SK-N-SH (cell line): ENCODE results near the gene FAM163A.

ENCODE experiments used
- CTCF ChIP-seq: fragments of 200-600 bp; sonication (generic); IDR thresholded peaks from 2 replicates; pipeline ENCODE4 v1.6.1; 2017; ENCODE audit warnings: antibody characterized with exemption, mild to moderate bottlenecking, moderate library complexity
- EZH2phosphoT487 ChIP-seq: fragments of 200-600 bp; sonication (generic); IDR thresholded peaks from 2 replicates; pipeline ENCODE4 v1.6.1; 2017; ENCODE audit warnings: low read depth, mixed run types, mild to moderate bottlenecking, antibody characterized with exemption, moderate library complexity, borderline replicate concordance
- NRF1 ChIP-seq: IDR thresholded peaks from 2 replicates; pipeline ENCODE4 v1.6.1; 2012; ENCODE audit warnings: low read depth, mild to moderate bottlenecking, low read length
- POLR2AphosphoS5 ChIP-seq: IDR thresholded peaks from 2 replicates; pipeline ENCODE4 v1.6.1; 2012; ENCODE audit warnings: low read depth, low read length
- RCOR1 ChIP-seq: fragments of 150-350 bp; IDR thresholded peaks from 2 replicates; pipeline ENCODE4 v1.6.1; 2017; ENCODE audit warnings: antibody characterized with exemption, low read length
- USF2 ChIP-seq: fragments of 150-350 bp; IDR thresholded peaks from 2 replicates; pipeline ENCODE4 v1.6.1; 2017; ENCODE audit warnings: antibody characterized with exemption, low read length, low read depth, borderline replicate concordance

- no peak for TF ChIP-seq EZH2phosphoT487
- no peak for TF ChIP-seq CTCF
- TF ChIP-seq POLR2AphosphoS5 = no peak
- TF ChIP-seq NRF1 = no peak
- no peak for TF ChIP-seq RCOR1
- no peak for TF ChIP-seq USF2
Measured at GRCh38 chr1:179779645-179780272, 36.7 kb downstream of the FAM163A start.
